ENCODE results near the gene GDF10. TPM values are rescaled to one million over a fixed set of nuclear protein-coding genes. Genes with fewer than 3 reads are reported as not detected.

Gene GDF10
- total and polyA plus RNA-seq, 7 donors, result 0.03 to 0.58 (median 0.14) TPM; not detected in 2

DNA sequence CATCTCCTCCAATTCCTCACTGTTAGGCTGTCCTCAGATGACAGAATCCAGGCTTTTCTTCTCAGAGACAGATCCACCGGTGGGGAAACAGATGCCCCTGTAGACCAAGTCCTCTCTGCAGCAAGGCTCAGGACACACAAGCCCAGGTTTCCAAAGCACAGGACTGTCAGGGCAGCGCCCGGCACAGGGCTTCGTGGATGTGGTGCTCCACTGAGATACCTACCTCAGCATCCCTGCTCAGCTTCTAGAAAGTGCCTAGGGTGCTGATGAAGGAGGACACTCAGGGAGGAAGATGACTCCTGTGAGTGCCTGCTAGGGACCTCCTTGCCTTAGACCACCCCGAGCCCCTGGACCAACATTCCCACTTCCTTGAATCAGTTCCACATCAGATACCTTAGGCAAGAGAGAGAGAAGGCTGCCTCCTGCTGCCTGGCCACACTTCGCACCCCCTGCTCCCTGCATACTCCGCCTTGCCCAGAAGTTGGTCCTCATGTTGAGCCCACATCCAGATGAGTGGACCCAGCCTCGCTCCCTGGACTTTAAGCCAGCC, 39.3 kb downstream of the GDF10 start:
- DNase-seq, result peak in 1 of 2 donors; percentile 41
- Histone ChIP-seq H3K36me3 (ENCODE audit: insufficient read depth in 1 of 2, low read depth in 1 of 2) (no peaks in the 10 kb centered on the region), H3K4me1 (no peaks in the 10 kb centered on the region), H3K27ac (no peak overlapping the region), H3K9me3 (no peaks in the 10 kb centered on the region), H3K27me3 (ENCODE audit: insufficient read depth in 3 of 3, low read length in 2 of 3) (peaks cover 0 to 3% (median 2%) of the 10 kb centered on the region in 3 donors), H3K4me3 (no peak overlapping the region)
- intact Hi-C loops (cut with DNase I), result no loop called here
- 87 to 88% (median 87%) methylated on average over 8 of the region's 8 CpGs for WGBS, 3 donors
- TF ChIP-seq, protein P1, sequence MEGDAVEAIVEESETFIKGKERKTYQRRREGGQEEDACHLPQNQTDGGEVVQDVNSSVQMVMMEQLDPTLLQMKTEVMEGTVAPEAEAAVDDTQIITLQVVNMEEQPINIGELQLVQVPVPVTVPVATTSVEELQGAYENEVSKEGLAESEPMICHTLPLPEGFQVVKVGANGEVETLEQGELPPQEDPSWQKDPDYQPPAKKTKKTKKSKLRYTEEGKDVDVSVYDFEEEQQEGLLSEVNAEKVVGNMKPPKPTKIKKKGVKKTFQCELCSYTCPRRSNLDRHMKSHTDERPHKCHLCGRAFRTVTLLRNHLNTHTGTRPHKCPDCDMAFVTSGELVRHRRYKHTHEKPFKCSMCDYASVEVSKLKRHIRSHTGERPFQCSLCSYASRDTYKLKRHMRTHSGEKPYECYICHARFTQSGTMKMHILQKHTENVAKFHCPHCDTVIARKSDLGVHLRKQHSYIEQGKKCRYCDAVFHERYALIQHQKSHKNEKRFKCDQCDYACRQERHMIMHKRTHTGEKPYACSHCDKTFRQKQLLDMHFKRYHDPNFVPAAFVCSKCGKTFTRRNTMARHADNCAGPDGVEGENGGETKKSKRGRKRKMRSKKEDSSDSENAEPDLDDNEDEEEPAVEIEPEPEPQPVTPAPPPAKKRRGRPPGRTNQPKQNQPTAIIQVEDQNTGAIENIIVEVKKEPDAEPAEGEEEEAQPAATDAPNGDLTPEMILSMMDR (IDR thresholded peaks at IDR 0.05), result no peak
- ATAC-seq, result no peak

DNA sequence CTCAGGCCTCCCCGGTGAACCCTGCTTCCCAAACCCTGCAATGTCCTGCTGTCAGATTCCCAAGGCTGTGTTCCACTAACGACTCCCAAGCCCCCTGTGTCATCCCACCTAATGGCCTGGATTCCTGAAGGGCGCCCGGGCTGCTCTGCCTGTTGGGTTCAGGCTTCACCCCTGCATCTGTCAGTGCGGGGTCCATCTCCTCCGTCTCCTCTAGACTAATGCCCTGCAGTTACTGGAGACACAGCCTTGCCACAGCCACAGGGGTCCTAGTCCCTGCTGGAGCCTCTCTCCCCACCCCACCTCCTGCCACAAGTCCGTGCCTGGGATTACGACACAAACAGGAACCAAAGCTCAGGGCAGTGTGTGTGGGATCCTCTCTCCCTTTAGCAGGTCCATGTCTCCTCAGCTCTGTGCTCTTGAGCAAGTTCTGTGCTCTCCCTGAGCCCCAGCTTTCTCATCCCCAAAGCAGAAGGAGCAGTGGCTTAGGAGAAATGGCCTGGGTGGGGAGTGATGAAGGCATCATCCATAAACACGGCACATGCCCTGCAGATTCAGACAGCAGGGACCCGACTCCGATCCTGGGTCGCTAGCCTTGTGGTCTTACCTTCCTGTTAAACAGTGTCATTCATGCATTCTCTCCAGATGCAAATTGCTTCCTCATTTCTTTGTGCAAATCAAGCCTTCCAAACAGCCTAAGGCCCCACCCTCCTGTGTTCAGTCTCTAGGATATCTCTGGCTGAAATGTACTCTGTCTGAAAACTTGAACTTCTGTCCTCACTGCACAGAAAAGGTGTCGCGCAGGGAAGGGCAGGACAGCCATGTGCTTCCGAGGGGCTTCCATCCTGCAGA, 40.0 kb downstream of the GDF10 start:
- no peaks in the 10 kb centered on the region for H3K4me1 ChIP-seq
- H3K9me3 ChIP-seq, result no peaks in the 10 kb centered on the region
- WGBS, 3 donors, result 77 to 80% (median 79%) methylated on average over 15 of the region's 15 CpGs
- intact Hi-C loops (cut with DNase I), result no loop called here
- TF ChIP-seq, protein P1 (IDR thresholded peaks at IDR 0.05), result no peak
- peaks cover 0 to 3% (median 2%) of the 10 kb centered on the region in 3 donors for H3K27me3 ChIP-seq (ENCODE audit: insufficient read depth in 3 of 3, low read length in 2 of 3)
- H3K36me3 ChIP-seq (ENCODE audit: insufficient read depth in 1 of 2, low read depth in 1 of 2), result no peaks in the 10 kb centered on the region
- DNase-seq (peak in 1 of 2 donors; percentile 11), ATAC-seq (no peak)
- no peak overlapping the region for H3K4me3 ChIP-seq
- H3K27ac ChIP-seq, result no peak overlapping the region

DNA sequence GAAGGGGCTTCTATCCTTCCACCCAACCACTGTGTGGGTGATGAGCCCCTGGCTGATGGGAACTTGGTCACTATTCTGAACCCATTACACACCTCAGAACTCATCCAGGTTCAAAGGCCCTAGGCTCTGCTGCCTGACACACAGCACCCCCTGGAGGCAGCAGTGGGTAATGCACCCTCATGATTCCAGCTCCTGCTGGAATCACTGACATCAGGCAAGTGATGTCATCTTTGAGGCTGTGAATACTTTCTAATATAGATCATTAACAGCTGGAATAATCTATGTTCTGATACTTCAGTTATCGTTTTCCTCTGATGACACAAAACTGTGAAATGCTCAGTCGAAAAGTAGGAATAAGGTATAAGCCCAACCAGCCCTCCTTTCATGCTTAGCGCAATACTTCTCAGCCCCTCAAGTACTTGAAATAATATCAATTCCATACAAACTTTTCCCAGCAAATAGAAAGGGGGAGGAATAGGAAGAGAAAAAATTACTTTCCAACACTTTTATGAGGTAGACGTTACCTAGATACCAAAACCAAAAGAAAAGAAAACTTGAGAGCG, 40.7 kb downstream of the GDF10 start:
- WGBS, 3 donors, result 63 to 68% (median 67%) methylated on average over 5 of the region's 5 CpGs
- intact Hi-C loops (cut with DNase I), result no loop called here
- H3K4me3 ChIP-seq, result no peak overlapping the region
- no peaks in the 10 kb centered on the region for H3K9me3 ChIP-seq
- no peaks in the 10 kb centered on the region for H3K36me3 ChIP-seq (ENCODE audit: insufficient read depth in 1 of 2, low read depth in 1 of 2)
- H3K4me1 ChIP-seq, result no peaks in the 10 kb centered on the region
- TF ChIP-seq, protein P1 (IDR thresholded peaks at IDR 0.05), result peak; percentile 87
- ATAC-seq, result peak in 3 of 4 donors; percentile 55 to 75 (median 65)
- H3K27me3 ChIP-seq (ENCODE audit: insufficient read depth in 3 of 3, low read length in 2 of 3), result peaks cover 0 to 3% (median 2%) of the 10 kb centered on the region in 3 donors
- peak; percentile 48 to 70 for DNase-seq
- no peak overlapping the region for H3K27ac ChIP-seq

DNA sequence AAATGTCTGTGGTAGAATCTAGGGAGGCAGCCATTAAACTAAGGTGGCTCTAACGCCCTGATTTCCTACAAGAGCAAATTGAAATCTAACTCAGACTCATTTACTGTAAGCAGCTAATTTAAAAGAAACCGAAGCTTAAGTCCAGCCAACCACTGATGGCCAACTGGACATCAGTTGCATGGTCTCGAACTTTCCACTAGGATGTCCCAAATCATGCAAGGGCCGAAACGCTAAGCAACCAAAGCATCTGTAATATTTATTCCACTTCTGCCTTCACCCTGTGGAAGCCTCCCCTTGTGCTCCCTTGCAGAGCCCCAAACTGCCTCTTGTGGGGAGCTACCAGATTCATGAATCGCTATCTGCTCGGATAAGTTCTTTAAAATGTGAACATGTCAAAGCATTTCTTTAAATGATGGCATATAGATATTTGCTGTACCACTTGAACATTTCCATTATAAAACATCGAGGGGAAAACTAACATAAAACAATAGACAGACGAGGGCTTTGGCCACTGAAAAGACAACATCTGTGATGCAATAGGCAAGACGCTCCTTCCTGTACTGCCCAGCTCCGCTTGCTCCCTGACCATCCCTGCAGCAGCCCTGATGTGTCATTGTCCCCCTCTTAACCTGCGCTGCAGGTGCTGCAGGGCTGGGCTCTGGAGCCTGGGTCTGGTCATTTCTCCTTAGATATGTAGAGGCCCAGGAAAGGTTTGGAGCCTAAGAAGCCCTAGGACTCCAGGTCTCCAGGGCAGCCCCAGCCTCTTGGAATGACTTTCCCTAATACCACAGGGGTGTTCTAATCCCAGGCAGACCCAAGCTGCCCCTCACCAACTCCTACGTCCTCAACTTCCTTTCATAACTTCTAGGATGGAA, 45.2 kb downstream of the GDF10 start:
- Histone ChIP-seq H3K4me1 (no peaks in the 10 kb centered on the region), H3K36me3 (ENCODE audit: insufficient read depth in 1 of 2, low read depth in 1 of 2) (no peaks in the 10 kb centered on the region), H3K9me3 (no peaks in the 10 kb centered on the region), H3K27ac (no peak overlapping the region), H3K27me3 (ENCODE audit: insufficient read depth in 3 of 3, low read length in 2 of 3) (no peaks in the 10 kb centered on the region), H3K4me3 (no peak overlapping the region)
- WGBS, 3 donors, result 83 to 84% (median 84%) methylated on average over 13 of the region's 13 CpGs
- TF ChIP-seq, protein P1 (IDR thresholded peaks at IDR 0.05), result no peak
- DNase-seq (peak in 1 of 2 donors; percentile 9), ATAC-seq (no peak)
- intact Hi-C loops (cut with DNase I), result no loop called here
